A549 (cell line): Measurements from ENCODE around the gene TPCN1. TPM values are rescaled to one million over a fixed set of nuclear protein-coding genes. Genes with fewer than 3 reads are reported as not detected.

Experiments used
- ATAC-seq, 2 experiments: fragments of 200-7000 bp in 1 of 2; fragments of >200 bp in 1 of 2; cut with Nextera tagmentation in 1 of 2; cut with Tn5 transposase in 1 of 2; 3 replicates each; pipeline versions ENCODE4 v1.8.0 to v1.9.1; 2018 to 2020; ENCODE audit warnings: mild to moderate bottlenecking in 1 of 2, moderate library complexity in 1 of 2
- CTCF ChIA-PET: fragments of 300-600 bp; sonication (Branson Sonifier 250); formaldehyde crosslinking; extraction: SDS; loops from one replicate; lab custom pipeline; 2021; ENCODE audit warnings: antibody characterized with exemption, inconsistent platforms; lab: Yijun Ruan, JAX
- POLR2A ChIA-PET: fragments of 350-600 bp; formaldehyde crosslinking; extraction: SDS; loops from one replicate; lab custom pipeline; 2021; ENCODE audit warnings: antibody characterized with exemption, inconsistent platforms; lab: Yijun Ruan, JAX
- DNase-seq, 2 experiments: peaks; one replicate each; pipeline versions ENCODE4 v3.0.0 to v3.0.0-alpha.2; 2011 to 2016; ENCODE audit warnings: low read depth in 1 of 2, low spot score in 1 of 2
- FAIRE-seq: peaks from 2 replicates; lab custom pipeline; 2011; peaks lifted over from hg19 to GRCh38; lab: Jason Lieb, UNC
- H3K27ac ChIP-seq, 2 experiments: fragments of >200 bp; sonication (Bioruptor Twin); formaldehyde crosslinking; 3 replicates each; pipeline ENCODE4 v1.5.1; 2016 to 2017
- H3K4me1 ChIP-seq: fragments of >200 bp; sonication (Bioruptor Twin); formaldehyde crosslinking; 3 replicates; pipeline ENCODE4 v1.6.1; 2016
- H3K4me2 ChIP-seq: fragments of >200 bp; sonication (Bioruptor Twin); formaldehyde crosslinking; 3 replicates; pipeline ENCODE4 v1.6.1; 2016
- H3K4me3 ChIP-seq: fragments of >200 bp; sonication (Bioruptor Twin); formaldehyde crosslinking; 3 replicates; pipeline ENCODE4 v1.5.1; 2016
- H3K9me3 ChIP-seq: fragments of >200 bp; sonication (Bioruptor Twin); formaldehyde crosslinking; 3 replicates; pipeline ENCODE4 v1.6.1; 2016
- BHLHE40 ChIP-seq: IDR thresholded peaks from 2 replicates; pipeline ENCODE4 v1.6.1; 2012; ENCODE audit warnings: low read depth, low read length, inconsistent platforms
- CEBPB ChIP-seq, 2 experiments: fragments of >200 bp in 1 of 2; sonication (Bioruptor Twin) in 1 of 2; formaldehyde crosslinking in 1 of 2; IDR thresholded peaks; 2 replicates each; pipeline ENCODE4 v1.6.1; 2012 to 2016
- CHD2 ChIP-seq: fragments of 150-350 bp; IDR thresholded peaks from 2 replicates; pipeline ENCODE4 v1.6.1; 2014; ENCODE audit warnings: low read length; ENCODE audit not compliant: partially characterized antibody
- CHD4 ChIP-seq: fragments of 200-600 bp; sonication (generic); IDR thresholded peaks from 2 replicates; pipeline ENCODE4 v1.6.1; 2016; ENCODE audit warnings: antibody characterized with exemption, mild to moderate bottlenecking, borderline replicate concordance
- EHF ChIP-seq: fragments of 250-450 bp; sonication (Bioruptor Pico); IDR thresholded peaks from 2 replicates; pipeline ENCODE4 v1.5.0; 2020; ENCODE audit warnings: mild to moderate bottlenecking
- EP300 ChIP-seq, 2 experiments: fragments of >200 bp; sonication (Bioruptor Twin); formaldehyde crosslinking; IDR thresholded peaks; 2 replicates in 1 of 2; 3 replicates in 1 of 2; pipeline ENCODE4 v1.6.1; 2016 to 2017
- FOSB ChIP-seq: fragments of 250-450 bp; sonication (Bioruptor Pico); IDR thresholded peaks from 2 replicates; pipeline ENCODE4 v1.5.0; 2020; ENCODE audit warnings: mild to moderate bottlenecking, moderate library complexity
- GATA3 ChIP-seq: IDR thresholded peaks from 2 replicates; pipeline ENCODE4 v1.6.1; 2012; ENCODE audit warnings: borderline replicate concordance
- HDAC2 ChIP-seq: fragments of 200-600 bp; sonication (generic); IDR thresholded peaks from 2 replicates; pipeline ENCODE4 v1.6.1; 2016
- HES2 ChIP-seq: fragments of >200 bp; sonication (Bioruptor Twin); formaldehyde crosslinking; IDR thresholded peaks from 2 replicates; pipeline ENCODE4 v1.6.1; 2016
- HEYL ChIP-seq: fragments of 250-450 bp; sonication (Bioruptor Pico); IDR thresholded peaks from 2 replicates; pipeline ENCODE4 v1.8.0; 2021; ENCODE audit warnings: mild to moderate bottlenecking, moderate library complexity
- MAFK ChIP-seq: fragments of 450-650 bp; IDR thresholded peaks from 2 replicates; pipeline ENCODE4 v1.6.1; 2014; ENCODE audit not compliant: partially characterized antibody
- MAX ChIP-seq: IDR thresholded peaks from 2 replicates; pipeline ENCODE4 v1.6.1; 2012
- RCOR1 ChIP-seq: fragments of 150-350 bp; IDR thresholded peaks from 2 replicates; pipeline ENCODE4 v1.6.1; 2014; ENCODE audit warnings: antibody characterized with exemption, low read length, low read depth
- RNF2 ChIP-seq: fragments of 200-600 bp; sonication (generic); IDR thresholded peaks from 2 replicates; pipeline ENCODE4 v1.6.1; 2016; ENCODE audit warnings: low read depth, mild to moderate bottlenecking, antibody characterized with exemption, moderate library complexity, borderline replicate concordance
- SMC3 ChIP-seq: fragments of >200 bp; sonication (Bioruptor Twin); formaldehyde crosslinking; IDR thresholded peaks from 3 replicates; pipeline ENCODE4 v1.6.1; 2018; ENCODE audit warnings: inconsistent platforms
- TP53 ChIP-seq: fragments of 250-450 bp; sonication (Bioruptor Pico); IDR thresholded peaks from 2 replicates; pipeline ENCODE4 v1.5.0; 2021; ENCODE audit warnings: mild to moderate bottlenecking, moderate library complexity
- ZFP36 ChIP-seq: fragments of 450-650 bp; IDR thresholded peaks from 2 replicates; pipeline ENCODE4 v1.6.1; 2014; ENCODE audit warnings: borderline replicate concordance; ENCODE audit not compliant: partially characterized antibody
- WGBS: methylation state at CpG from one replicate; pipeline ENCODE4 v1.1.6; 2017; ENCODE audit errors: missing lambda C conversion rate; 5-methylcytosine and 5-hydroxymethylcytosine counted together
- polyA plus RNA-seq, 4 experiments: library from polyadenylated mRNA; depleted of rRNA in 3 of 4; stranded (reverse); fragments of >200 nt; fragmentation: RNase III in 1 of 4; extraction: RNeasy Plus Mini Kit Qiagen cat#74134 plus additional on column Dnase treatment in 1 of 4; gene quantifications; 2 replicates in 3 of 4; 3 replicates in 1 of 4; pipeline ENCODE4 v1.2.3, GENCODE V29; 2011 to 2017
- TF ChIP-seq, protein P1 (sequence below): fragments of 150-350 bp; IDR thresholded peaks from 2 replicates; pipeline ENCODE4 v1.6.1; 2014; ENCODE audit warnings: low read depth, mild to moderate bottlenecking, low read length

TPCN1 gene
- polyA plus RNA-seq, 2 of the 4 experiments (the other 2 are of a cell fraction) = 21.9 to 24.1 TPM

- DNase-seq = no peak
Observed at GRCh38 chr12:113318046-113318656, 96.9 kb downstream of the TPCN1 start.

GRCh38 chr12:113318900-113319628, 97.8 kb downstream of the TPCN1 start:
- H3K4me3 ChIP-seq = no peak overlapping the region
- DNase-seq (no peak), FAIRE-seq (no peak), ATAC-seq (no peak)
- 90% methylated on average over 15 of the region's 15 CpGs for WGBS
- POLR2A ChIA-PET = no interaction called here
- CTCF ChIA-PET = interaction anchor here (0.6 to 1.1 kb wide), 2 partner anchors 32 to 121 kb away, joined by 3 read pairs; no protein-coding TSS in a partner anchor
- H3K27ac ChIP-seq = no peak overlapping the region
- peaks cover 7% of the 10 kb centered on the region; the same call in 1 of the 3 replicates for H3K9me3 ChIP-seq
- TF ChIP-seq HEYL (CRISPR knock-in tag) (no peak), HDAC2 (no peak), EHF (CRISPR knock-in tag) (no peak)
- no peak overlapping the region for H3K4me2 ChIP-seq
- H3K4me1 ChIP-seq = peaks cover 3% of the 10 kb centered on the region; the same call in 1 of the 3 replicates

More at GRCh38 chr12:113318046-113318656, 96.9 kb downstream of the TPCN1 start:
- H3K27ac ChIP-seq = no peak overlapping the region
- TF ChIP-seq CHD4 (no peak), FOSB (CRISPR knock-in tag) (no peak), CHD2 (no peak), RNF2 (no peak), CEBPB (IDR thresholded peaks at IDR 0.05) (no peak), HES2 (no peak), HEYL (CRISPR knock-in tag) (no peak), MAX (no peak), EP300 (IDR thresholded peaks at IDR 0.05) (0 out of 5 replicates have a peak, but pooled peaks of 1 of the 2 experiments have one; percentile 11)
- no peak overlapping the region for H3K4me3 ChIP-seq
- ChIA-PET CTCF (interaction anchor here (1.2 kb wide), 1 partner anchor 11 kb away, joined by 4 read pairs; no protein-coding TSS in a partner anchor), POLR2A (no interaction called here)
- H3K4me1 ChIP-seq = peaks cover 4% of the 10 kb centered on the region; the same call in 1 of the 3 replicates
- no peak for ATAC-seq
- FAIRE-seq = peak; percentile 56
- H3K9me3 ChIP-seq = peaks cover 7% of the 10 kb centered on the region; the same call in 1 of the 3 replicates
- 89% methylated on average over 4 of the region's 4 CpGs for WGBS
- no peak overlapping the region for H3K4me2 ChIP-seq

- Histone ChIP-seq H3K4me3 (no peak overlapping the region), H3K4me2 (no peak overlapping the region), H3K9me3 (peaks cover 7% of the 10 kb centered on the region; the same call in 1 of the 3 replicates), H3K27ac (no peak overlapping the region), H3K4me1 (no peaks in the 10 kb centered on the region)
- 81% methylated on average over 12 of the region's 12 CpGs for WGBS
- DNase-seq = no peak
- TF ChIP-seq BHLHE40 (no peak), GATA3 (no peak)
- ChIA-PET POLR2A (no interaction called here), CTCF (interaction anchor here (0.7 to 1.1 kb wide), 4 partner anchors 8 to 124 kb away, joined by 3 to 4 read pairs (median 4); no protein-coding TSS in a partner anchor)
- no peak for FAIRE-seq
- ATAC-seq = no peak
Observed at GRCh38 chr12:113320401-113320800, 99.1 kb downstream of the TPCN1 start.

GRCh38 chr12:113322343-113322742, 101.1 kb downstream of the TPCN1 start:
- Histone ChIP-seq H3K4me1 (peaks cover 4% of the 10 kb centered on the region; the same call in 1 of the 3 replicates), H3K4me2 (no peak overlapping the region), H3K4me3 (no peak overlapping the region), H3K27ac (no peak overlapping the region), H3K9me3 (peaks cover 7% of the 10 kb centered on the region; the same call in 1 of the 3 replicates)
- TF ChIP-seq FOSB (CRISPR knock-in tag) (no peak), RCOR1 (no peak), ZFP36 (no peak), MAFK (peak; percentile 72), SMC3 (no peak), RNF2 (no peak), TP53 (CRISPR knock-in tag) (no peak), EP300 (IDR thresholded peaks at IDR 0.05) (no peak)
- TF ChIP-seq, protein P1, sequence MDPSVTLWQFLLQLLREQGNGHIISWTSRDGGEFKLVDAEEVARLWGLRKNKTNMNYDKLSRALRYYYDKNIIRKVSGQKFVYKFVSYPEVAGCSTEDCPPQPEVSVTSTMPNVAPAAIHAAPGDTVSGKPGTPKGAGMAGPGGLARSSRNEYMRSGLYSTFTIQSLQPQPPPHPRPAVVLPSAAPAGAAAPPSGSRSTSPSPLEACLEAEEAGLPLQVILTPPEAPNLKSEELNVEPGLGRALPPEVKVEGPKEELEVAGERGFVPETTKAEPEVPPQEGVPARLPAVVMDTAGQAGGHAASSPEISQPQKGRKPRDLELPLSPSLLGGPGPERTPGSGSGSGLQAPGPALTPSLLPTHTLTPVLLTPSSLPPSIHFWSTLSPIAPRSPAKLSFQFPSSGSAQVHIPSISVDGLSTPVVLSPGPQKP = no peak
- ATAC-seq = no peak; a peak in 1 of 6 replicates
- 84% methylated on average over 2 of the region's 2 CpGs for WGBS
- ChIA-PET CTCF (interaction anchor here (0.7 to 4.2 kb wide), 2 partner anchors 10 to 26 kb away, joined by 3 to 22 read pairs; no protein-coding TSS in a partner anchor), POLR2A (interaction anchor here (0.6 kb wide), 1 partner anchor 99 kb away, joined by 5 read pairs; no protein-coding TSS in a partner anchor)
- no peak for FAIRE-seq
- DNase-seq = no peak
